CD4-positive, CD25-positive, alpha-beta regulatory T cell (primary cell): ENCODE results near the gene TRIO. TPM values are rescaled to one million over a fixed set of nuclear protein-coding genes. Genes with fewer than 3 reads are reported as not detected.

Experiments
- ATAC-seq, 2 donors: fragments of 150-1000 bp; cut with Tn5 transposase; one replicate each; pipeline ENCODE4 v1.10.0; 2021; ENCODE audit warnings: low read depth in 2 of 2, moderate number of reproducible peaks in 2 of 2, moderate library complexity in 1 of 2
- DNase-seq, 3 donors: peaks; one replicate each; pipeline versions ENCODE4 v3.0.0 to v3.0.0-alpha.2; 2012 to 2022; ENCODE audit warnings: mixed read lengths in 1 of 3
- H3K27ac ChIP-seq: one replicate; pipeline ENCODE4 v1.7.0; 2013; ENCODE audit warnings: mild to moderate bottlenecking, low read length; ENCODE audit not compliant: insufficient read depth, poor library complexity, severe bottlenecking
- H3K27me3 ChIP-seq: one replicate; pipeline ENCODE4 v1.7.0; 2013; ENCODE audit warnings: low read length; ENCODE audit not compliant: control insufficient read depth, insufficient read depth
- H3K36me3 ChIP-seq: one replicate; pipeline ENCODE4 v1.7.0; 2013; ENCODE audit warnings: mild to moderate bottlenecking, low read length, moderate library complexity; ENCODE audit not compliant: control insufficient read depth, insufficient read depth
- H3K4me1 ChIP-seq: 2 replicates; pipeline ENCODE4 v1.7.0; 2013; ENCODE audit warnings: mild to moderate bottlenecking, low read length; ENCODE audit not compliant: insufficient read depth, control insufficient read depth, poor library complexity, severe bottlenecking
- H3K4me3 ChIP-seq: one replicate; pipeline ENCODE4 v1.7.0; 2013; ENCODE audit warnings: low read depth, mild to moderate bottlenecking, low read length, moderate library complexity
- H3K9me3 ChIP-seq, 2 experiments: 1 replicate in 1 of 2; 2 replicates in 1 of 2; pipeline ENCODE4 v1.7.0; 2013; ENCODE audit warnings: low read length in 2 of 2, mild to moderate bottlenecking in 1 of 2, moderate library complexity in 1 of 2; ENCODE audit not compliant: control insufficient read depth in 2 of 2
- H3K27ac Mint-ChIP-seq, 3 donors: one replicate each; pipeline ENCODE4 v1.8.0; 2020 to 2022; ENCODE audit warnings: mild to moderate bottlenecking in 3 of 3, mixed read lengths in 3 of 3, moderate library complexity in 2 of 3
- H3K27me3 Mint-ChIP-seq: one replicate; pipeline ENCODE4 v1.8.0; 2022; ENCODE audit warnings: mild to moderate bottlenecking, mixed read lengths
- H3K36me3 Mint-ChIP-seq: one replicate; pipeline ENCODE4 v1.8.0; 2020; ENCODE audit warnings: mixed read lengths
- H3K4me1 Mint-ChIP-seq, 4 donors: one replicate each; pipeline ENCODE4 v1.8.0; 2020 to 2022; ENCODE audit warnings: mixed read lengths in 4 of 4, mild to moderate bottlenecking in 1 of 4
- H3K4me3 Mint-ChIP-seq, 4 donors: one replicate each; pipeline ENCODE4 v1.8.0; 2020 to 2022; ENCODE audit warnings: mild to moderate bottlenecking in 4 of 4, mixed read lengths in 4 of 4, moderate library complexity in 3 of 4
- H3K9me3 Mint-ChIP-seq, 7 donors: one replicate each; pipeline ENCODE4 v1.8.0; 2020 to 2022; ENCODE audit warnings: mixed read lengths in 7 of 7, mild to moderate bottlenecking in 3 of 7, moderate library complexity in 2 of 7
- polyA plus RNA-seq, 4 donors: library from polyadenylated mRNA; unstranded; fragments of 300-500 nt; fragmentation: Illumina TruSeq; gene quantifications; one replicate each; pipeline ENCODE4 v1.2.3, GENCODE V29; 2021
- total RNA-seq: library from RNA; stranded (reverse); gene quantifications from one replicate; pipeline ENCODE4 v1.2.3, GENCODE V29; 2022

TRIO gene
- total and polyA plus RNA-seq, 5 donors from 2014 or later: 1.2 to 7.6 (median 1.8) TPM

DNA sequence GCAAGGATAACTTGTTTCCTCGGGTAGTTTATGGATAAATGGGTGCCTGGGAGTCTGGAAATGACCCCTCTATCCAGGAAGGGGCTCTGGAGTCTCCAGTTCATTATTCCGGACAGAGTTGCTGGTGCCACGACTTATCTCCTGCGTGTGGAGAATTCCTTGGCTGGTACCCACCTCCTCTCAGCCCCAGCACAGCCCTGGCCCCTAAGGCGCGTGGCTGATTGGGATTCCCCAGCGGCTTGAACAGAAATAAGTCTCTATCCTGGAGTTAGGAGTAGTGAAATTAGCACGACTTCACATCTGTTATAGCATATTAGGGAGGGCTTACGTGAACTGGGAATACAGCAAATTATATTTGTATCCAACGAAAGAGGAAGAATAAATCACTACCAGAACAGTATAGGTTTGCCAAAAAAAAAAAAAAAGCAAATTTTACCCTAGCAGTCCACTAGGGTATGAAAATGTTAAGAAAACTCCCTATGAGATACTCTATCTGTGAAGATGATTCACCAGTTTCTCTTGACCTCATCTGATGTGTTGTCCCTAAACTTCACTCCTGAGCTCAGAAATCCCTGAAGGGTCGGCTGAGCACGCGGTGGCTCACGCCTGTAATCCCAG is 265.9 kb downstream of the TRIO start:
- no peaks in the 10 kb centered on the region for H3K36me3 Mint-ChIP-seq
- no peak overlapping the region for H3K27ac ChIP-seq
- no peaks in the 10 kb centered on the region for H3K27me3 Mint-ChIP-seq
- H3K27ac Mint-ChIP-seq: peak overlapping the region in 1 of 3 donors; percentile 46
- no peaks in the 10 kb centered on the region for H3K9me3 Mint-ChIP-seq
- no peak for ATAC-seq
- no peak overlapping the region for H3K4me3 ChIP-seq
- no peak for DNase-seq
- peaks cover 18 to 30% (median 23%) of the 10 kb centered on the region in 4 donors for H3K4me1 Mint-ChIP-seq
- H3K9me3 ChIP-seq: no peaks in the 10 kb centered on the region
- H3K4me1 ChIP-seq: peaks cover 17% of the 10 kb centered on the region
- H3K27me3 ChIP-seq: no peaks in the 10 kb centered on the region
- no peak overlapping the region for H3K4me3 Mint-ChIP-seq
- no peaks in the 10 kb centered on the region for H3K36me3 ChIP-seq

DNA sequence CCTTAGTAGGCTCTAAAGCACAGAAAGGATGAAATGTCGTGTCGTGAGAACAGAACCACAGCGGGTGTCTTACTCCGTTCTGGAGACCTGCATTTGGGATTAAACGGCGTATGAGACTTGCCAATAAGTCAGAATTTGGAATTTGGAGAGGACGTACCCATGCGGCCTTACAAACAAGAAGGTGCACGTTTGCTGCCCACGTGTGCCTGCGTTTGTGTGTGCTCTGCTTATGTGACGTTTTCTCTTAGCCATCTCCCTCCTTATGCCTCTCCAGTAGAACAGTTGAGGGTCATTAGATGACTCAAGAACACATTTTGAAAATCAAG is 266.9 kb downstream of the TRIO start:
- H3K27ac Mint-ChIP-seq: peak overlapping the region in 2 of 3 donors; percentile 47 to 96
- H3K36me3 ChIP-seq: no peaks in the 10 kb centered on the region

DNA sequence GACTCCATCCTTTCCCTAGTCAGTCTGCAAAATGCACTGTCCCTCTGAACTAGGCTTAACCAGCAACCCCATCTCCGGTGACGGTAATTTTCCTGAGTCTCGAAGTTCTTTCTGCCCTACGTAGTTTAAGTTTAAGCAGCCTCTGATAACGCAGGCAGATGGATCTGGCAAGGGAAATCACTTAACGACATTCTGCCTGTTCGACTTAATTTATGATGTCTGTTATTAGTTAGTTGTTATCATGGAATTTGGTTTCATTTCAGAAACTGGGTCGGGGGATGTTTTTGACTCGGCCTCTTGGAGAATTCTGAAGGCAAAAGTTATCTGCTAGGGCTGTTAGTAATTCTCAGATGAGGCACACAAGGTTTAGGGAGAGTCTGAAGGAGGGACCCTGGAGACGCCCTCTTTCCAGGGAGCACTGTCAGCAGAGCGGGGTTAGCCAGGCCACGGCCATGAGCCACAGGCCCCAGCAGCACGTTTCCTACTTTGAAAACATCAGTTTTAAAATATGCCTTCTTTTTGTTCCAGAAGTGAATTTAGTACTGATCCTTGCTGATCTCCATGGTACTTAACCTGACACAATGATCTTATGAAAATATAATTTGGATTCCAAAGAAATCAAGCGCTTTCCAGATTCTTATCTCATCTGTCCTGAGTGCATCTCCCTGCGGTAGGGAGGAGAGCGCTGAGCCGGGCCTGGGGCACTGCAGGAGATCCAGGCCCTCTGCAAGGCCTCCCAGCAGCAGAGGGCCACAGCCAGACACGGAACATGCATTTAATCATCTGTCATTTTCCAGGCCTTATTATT is 267.5 kb downstream of the TRIO start:
- H3K4me3 ChIP-seq: no peak overlapping the region
- ATAC-seq (no peak), DNase-seq (no peak)
- Mint-ChIP-seq H3K4me3 (peak overlapping the region in 1 of 4 donors; percentile 20), H3K4me1 (peaks cover 20 to 45% (median 34%) of the 10 kb centered on the region in 4 donors), H3K27me3 (no peaks in the 10 kb centered on the region), H3K9me3 (no peaks in the 10 kb centered on the region), H3K27ac (peak overlapping the region in 2 of 3 donors; percentile 47 to 96), H3K36me3 (no peaks in the 10 kb centered on the region)
- H3K36me3 ChIP-seq: no peaks in the 10 kb centered on the region
- H3K4me1 ChIP-seq: peaks cover 33% of the 10 kb centered on the region
- H3K27me3 ChIP-seq: no peaks in the 10 kb centered on the region
- H3K9me3 ChIP-seq: no peaks in the 10 kb centered on the region
- no peak overlapping the region for H3K27ac ChIP-seq

More for the DNA sequence above, 266.9 kb downstream of the TRIO start:
- no peak overlapping the region for H3K27ac ChIP-seq
- no peaks in the 10 kb centered on the region for H3K36me3 Mint-ChIP-seq
- H3K9me3 ChIP-seq: no peaks in the 10 kb centered on the region
- DNase-seq (no peak), ATAC-seq (no peak)
- no peaks in the 10 kb centered on the region for H3K9me3 Mint-ChIP-seq
- peak overlapping the region in 1 of 4 donors; percentile 20 for H3K4me3 Mint-ChIP-seq
- H3K27me3 ChIP-seq: no peaks in the 10 kb centered on the region
- H3K4me1 ChIP-seq: peaks cover 27% of the 10 kb centered on the region
- H3K4me3 ChIP-seq: no peak overlapping the region
- H3K27me3 Mint-ChIP-seq: no peaks in the 10 kb centered on the region
- H3K4me1 Mint-ChIP-seq: peaks cover 17 to 40% (median 29%) of the 10 kb centered on the region in 4 donors

DNA sequence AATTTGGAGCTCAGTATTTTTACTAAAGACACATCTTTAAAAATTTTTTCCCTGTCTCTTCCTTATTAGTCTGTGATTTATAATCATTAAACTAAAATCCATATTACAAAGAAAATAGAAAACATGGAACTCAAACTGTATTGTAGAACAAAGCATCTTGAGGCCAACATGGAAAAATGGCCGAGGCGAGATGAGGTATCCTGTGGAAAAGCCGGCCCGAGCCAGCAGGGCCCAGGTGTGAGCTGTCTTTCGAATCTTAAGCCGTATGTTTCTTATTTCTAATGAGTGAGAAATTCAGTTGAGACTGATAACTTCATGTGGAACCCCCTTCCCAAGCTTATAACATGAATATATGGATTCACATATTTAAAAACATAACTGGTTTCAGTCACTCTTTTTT is 268.1 kb downstream of the TRIO start:
- H3K4me3 Mint-ChIP-seq: no peak overlapping the region
- peaks cover 39% of the 10 kb centered on the region for H3K4me1 ChIP-seq
- no peak for ATAC-seq
- no peaks in the 10 kb centered on the region for H3K9me3 ChIP-seq
- no peaks in the 10 kb centered on the region for H3K36me3 Mint-ChIP-seq
- H3K36me3 ChIP-seq: no peaks in the 10 kb centered on the region
- H3K9me3 Mint-ChIP-seq: no peaks in the 10 kb centered on the region
- H3K27ac Mint-ChIP-seq: peak overlapping the region; percentile 47 to 96 (median 53)
- peaks cover 27 to 52% (median 39%) of the 10 kb centered on the region in 4 donors for H3K4me1 Mint-ChIP-seq
- H3K27ac ChIP-seq: no peak overlapping the region
- H3K4me3 ChIP-seq: no peak overlapping the region
- DNase-seq: no peak
- H3K27me3 Mint-ChIP-seq: no peaks in the 10 kb centered on the region
- no peaks in the 10 kb centered on the region for H3K27me3 ChIP-seq

DNA sequence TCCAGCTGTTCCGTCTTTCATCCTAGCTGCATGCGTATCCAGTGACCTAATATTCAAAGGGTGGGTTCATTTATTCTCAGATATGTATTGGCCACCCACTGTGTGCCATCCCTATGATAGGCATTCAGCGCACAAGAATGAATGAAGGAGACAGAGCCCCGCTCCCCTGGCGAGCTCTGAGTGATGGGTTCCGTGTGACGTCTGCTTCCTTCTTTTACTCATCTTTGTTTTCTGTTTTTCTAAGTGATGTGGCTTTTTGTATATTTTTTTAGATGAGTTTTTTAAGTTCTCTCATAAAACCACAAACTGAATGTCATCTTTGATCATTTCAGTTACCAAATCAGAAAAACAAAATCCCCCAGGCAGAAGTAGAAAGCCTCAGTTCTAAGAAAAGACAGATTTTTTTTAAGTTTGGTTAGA is 270.2 kb downstream of the TRIO start:
- peak; percentile 53 to 88 (median 84) for DNase-seq
- H3K27ac ChIP-seq: peak overlapping the region; percentile 90
- Mint-ChIP-seq H3K27ac (peak overlapping the region; percentile 96 to 100 (median 97)), H3K9me3 (no peaks in the 10 kb centered on the region), H3K4me3 (peak overlapping the region; percentile 75 to 83 (median 78)), H3K4me1 (peaks cover 29 to 64% (median 53%) of the 10 kb centered on the region in 4 donors), H3K36me3 (peaks cover 6% of the 10 kb centered on the region), H3K27me3 (no peaks in the 10 kb centered on the region)
- H3K36me3 ChIP-seq: no peaks in the 10 kb centered on the region
- H3K9me3 ChIP-seq: no peaks in the 10 kb centered on the region
- no peaks in the 10 kb centered on the region for H3K27me3 ChIP-seq
- H3K4me1 ChIP-seq: peaks cover 56% of the 10 kb centered on the region
- ATAC-seq: peak; percentile 71 to 77
- peak overlapping the region; percentile 67 for H3K4me3 ChIP-seq

DNA sequence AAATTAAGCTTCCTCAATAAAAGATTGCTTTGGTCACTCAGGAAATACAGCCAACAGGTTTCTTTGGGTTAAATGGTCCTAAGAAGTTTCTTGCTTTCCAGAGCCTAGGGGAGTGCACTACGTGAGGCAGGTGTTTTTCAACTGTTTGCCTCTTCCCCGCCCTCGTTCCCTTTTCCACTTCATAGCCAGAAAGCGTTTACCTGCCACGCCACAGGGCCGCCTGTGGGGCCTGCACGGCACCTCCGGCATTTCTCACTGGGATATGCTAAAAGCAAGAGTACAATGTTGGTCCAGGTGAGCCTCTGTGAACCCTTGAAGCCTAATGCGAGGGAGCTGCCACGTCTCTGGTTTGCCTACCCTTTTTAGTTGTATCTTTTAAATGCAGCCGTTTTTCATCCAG is 270.9 kb downstream of the TRIO start:
- H3K9me3 Mint-ChIP-seq: no peaks in the 10 kb centered on the region
- DNase-seq (peak in 2 of 3 donors; percentile 45 to 68), ATAC-seq (peak in 1 of 2 donors; percentile 5)
- peak overlapping the region; percentile 67 for H3K4me3 ChIP-seq
- H3K4me1 ChIP-seq: peaks cover 56% of the 10 kb centered on the region
- peaks cover 29 to 70% (median 57%) of the 10 kb centered on the region in 4 donors for H3K4me1 Mint-ChIP-seq
- H3K36me3 Mint-ChIP-seq: peaks cover 7% of the 10 kb centered on the region
- H3K9me3 ChIP-seq: no peaks in the 10 kb centered on the region
- no peaks in the 10 kb centered on the region for H3K36me3 ChIP-seq
- H3K27me3 ChIP-seq: no peaks in the 10 kb centered on the region
- H3K27ac ChIP-seq: peak overlapping the region; percentile 90
- H3K4me3 Mint-ChIP-seq: peak overlapping the region; percentile 75 to 83 (median 78)
- H3K27ac Mint-ChIP-seq: peak overlapping the region; percentile 96 to 100 (median 97)
- H3K27me3 Mint-ChIP-seq: no peaks in the 10 kb centered on the region

DNA sequence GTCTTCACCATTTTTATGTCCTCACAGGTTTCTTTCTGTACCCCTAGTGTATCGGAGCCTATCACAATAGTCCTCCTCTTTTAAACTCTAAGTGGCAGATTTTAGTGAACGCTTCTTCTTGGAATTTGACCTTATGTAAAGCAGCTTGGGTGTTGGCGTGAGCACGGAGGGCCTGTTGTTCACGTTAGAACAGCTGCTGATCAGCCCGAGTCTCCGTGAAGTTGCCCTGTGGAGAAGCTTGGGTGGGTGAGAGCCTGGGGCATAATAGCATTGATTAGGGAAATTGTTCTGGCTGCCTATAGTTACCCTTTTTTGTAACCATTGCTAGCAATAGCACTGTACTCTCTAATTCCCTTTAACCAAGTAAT is 271.5 kb downstream of the TRIO start:
- DNase-seq: peak in 1 of 3 donors; percentile 91
- peak overlapping the region; percentile 90 for H3K27ac ChIP-seq
- Mint-ChIP-seq H3K36me3 (peaks cover 7% of the 10 kb centered on the region), H3K4me1 (peaks cover 29 to 70% (median 57%) of the 10 kb centered on the region in 4 donors), H3K9me3 (no peaks in the 10 kb centered on the region), H3K27ac (peak overlapping the region; percentile 96 to 100 (median 97)), H3K4me3 (peak overlapping the region; percentile 61 to 83 (median 78)), H3K27me3 (no peaks in the 10 kb centered on the region)
- peaks cover 56% of the 10 kb centered on the region for H3K4me1 ChIP-seq
- H3K4me3 ChIP-seq: peak overlapping the region; percentile 67
- no peaks in the 10 kb centered on the region for H3K27me3 ChIP-seq
- no peaks in the 10 kb centered on the region for H3K36me3 ChIP-seq
- no peaks in the 10 kb centered on the region for H3K9me3 ChIP-seq
- peak; percentile 6 to 10 for ATAC-seq
